ENCODE data around the gene ILF3.
A peak's percentile ranks its signal among the peaks of the same experiment; 100 is the strongest.
"Not testable (repeated sequence)": the region's sequence is repeated elsewhere in the genome, so short reads cannot be mapped to it uniquely, and the experiment has no call there.

Gene ILF3

DNA sequence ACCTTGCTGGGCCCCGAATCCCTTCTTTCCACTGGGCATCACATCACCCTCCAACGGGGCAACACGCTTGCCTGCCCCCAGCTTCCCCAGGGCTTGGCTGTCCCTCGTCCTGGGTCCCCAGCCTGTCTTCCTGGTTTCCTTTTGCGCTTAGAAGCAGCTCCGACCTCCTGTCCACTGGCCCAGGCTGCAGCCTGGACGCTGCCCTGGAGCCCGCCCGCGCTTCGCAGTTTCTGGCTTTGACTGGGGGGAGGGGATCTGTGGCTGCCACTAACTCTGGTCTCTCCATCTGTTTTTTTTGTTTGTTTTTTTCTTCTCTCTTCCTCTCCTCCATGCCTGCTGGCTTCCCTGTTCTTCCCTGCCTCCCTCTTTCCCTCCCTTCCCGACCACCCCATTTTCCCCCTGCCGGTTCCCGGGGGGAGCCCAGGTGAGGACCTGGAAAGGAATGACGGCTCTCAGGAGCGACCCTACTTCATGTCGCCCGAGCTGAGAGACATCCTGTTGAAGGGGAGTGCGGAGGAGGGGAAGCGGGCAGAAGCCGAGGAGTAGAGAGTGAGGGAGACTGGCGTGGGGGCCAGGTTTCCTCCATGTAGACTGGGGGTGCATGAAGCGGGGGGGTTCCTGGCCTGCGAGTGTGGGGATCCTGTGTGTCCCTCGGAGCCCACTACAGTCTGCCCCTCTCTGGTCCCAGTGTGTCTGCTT is 11.5 kb upstream of the ILF3 start:
- DNase-seq (ENCODE audit: low read depth), result no peak

DNA sequence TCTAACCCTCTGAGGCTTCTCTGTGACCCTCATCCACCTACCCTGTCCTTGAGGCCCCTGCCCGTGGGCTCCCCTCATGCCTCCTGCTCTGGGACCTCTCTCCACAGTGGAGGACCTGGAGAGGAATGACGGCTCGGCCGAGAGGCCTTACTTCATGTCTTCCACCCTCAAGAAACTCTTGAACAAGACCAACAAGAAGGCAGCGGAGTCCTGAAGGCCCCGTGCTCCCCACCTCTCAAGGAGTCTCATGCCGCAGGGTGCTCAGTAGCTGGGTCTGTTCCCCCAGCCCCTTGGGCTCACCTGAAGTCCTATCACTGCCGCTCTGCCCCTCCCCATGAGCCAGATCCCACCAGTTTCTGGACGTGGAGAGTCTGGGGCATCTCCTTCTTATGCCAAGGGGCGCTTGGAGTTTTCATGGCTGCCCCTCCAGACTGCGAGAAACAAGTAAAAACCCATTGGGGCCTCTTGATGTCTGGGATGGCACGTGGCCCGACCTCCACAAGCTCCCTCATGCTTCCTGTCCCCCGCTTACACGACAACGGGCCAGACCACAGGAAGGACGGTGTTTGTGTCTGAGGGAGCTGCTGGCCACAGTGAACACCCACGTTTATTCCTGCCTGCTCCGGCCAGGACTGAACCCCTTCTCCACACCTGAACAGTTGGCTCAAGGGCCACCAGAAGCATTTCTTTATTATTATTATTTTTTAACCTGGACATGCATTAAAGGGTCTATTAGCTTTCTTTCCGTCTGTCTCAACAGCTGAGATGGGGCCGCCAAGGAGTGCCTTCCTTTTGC is 10.8 kb upstream of the ILF3 start:
- DNase-seq (ENCODE audit: low read depth), result no peak

DNA sequence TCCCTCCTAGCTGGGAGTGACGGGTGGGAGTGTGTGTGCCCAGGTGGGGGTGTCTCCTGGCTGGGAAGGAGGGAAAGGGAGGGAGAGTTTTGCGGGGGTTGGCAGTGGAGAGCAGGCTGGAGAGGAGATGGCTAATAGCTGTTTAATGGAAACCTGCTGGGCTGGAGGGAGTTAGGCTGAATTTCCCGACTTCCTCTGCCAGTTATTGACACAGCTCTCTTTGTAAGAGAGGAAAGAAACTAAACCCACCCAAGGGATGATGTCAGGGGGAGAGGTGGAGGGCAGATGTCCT is 10.2 kb upstream of the ILF3 start:
- no peak for DNase-seq (ENCODE audit: low read depth)

DNA sequence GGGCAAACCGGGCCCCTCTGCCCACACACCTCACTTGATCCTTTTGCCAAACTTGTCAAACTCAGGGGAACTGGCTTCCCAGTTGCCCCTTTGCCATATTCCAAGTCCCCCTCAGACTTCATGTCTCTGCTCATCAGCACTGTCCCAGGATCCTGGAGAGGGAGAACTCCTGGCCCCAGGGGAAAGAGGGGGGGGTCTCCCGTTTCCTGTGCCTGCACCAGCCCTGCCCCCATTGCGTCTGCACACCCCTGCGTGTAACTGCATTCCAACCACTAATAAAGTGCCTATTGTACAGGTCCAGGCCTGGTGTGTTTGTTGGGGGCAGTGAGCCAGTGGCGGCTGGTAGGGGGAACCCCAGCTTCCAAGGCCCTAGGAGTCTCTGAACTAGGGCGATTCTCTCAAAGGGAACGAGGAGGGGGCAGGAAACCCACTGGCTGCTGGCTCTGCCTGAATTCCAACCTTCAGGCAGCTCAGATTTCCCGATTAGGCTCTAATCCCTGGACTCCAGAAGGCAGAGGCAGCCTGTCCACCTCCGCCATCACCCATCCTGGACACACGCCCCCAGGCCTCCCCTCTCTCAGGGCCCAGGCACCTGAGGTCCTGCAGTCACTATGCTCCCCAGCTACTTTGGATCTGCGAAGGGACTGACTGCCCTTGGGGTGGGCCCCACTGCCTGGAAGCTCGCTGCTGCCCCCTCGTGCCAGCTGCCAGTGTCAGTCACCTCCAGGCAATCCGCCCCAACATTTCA is 9.7 kb upstream of the ILF3 start:
- DNase-seq (ENCODE audit: low read depth), result peak; percentile 43

DNA sequence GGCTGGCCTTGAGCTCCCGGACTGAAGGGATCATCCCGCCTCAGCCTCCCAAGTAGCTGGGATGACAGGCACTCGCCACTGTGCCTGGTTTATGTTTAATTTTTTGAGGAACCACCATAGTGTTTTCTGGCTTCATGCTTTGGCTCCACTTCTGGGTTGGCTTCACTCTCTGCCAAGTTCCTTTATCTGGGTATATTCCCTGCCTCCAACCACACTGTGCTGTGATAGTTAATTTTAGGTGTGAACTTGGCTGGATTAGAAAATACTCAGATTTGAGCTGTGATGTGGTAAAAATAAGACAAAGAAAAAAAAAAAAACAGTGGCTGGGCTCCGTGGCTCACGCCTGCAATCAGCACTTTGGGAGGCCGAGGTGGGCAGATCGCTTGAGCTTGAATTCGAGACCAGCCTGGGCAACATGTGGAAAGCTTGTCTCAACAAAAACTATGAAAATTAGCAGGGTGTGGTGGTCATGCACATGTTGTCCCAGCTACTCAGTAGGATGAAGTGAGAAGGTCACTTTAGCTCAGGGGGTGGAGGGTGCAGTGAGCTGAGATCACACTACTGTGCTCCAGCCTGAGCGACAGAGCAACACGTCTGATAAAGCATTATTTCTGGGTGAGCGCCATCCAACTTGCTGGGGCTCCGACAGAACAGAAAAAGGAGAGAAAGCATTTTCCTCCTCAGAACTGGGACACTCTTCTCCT is 7.5 kb upstream of the ILF3 start:
- DNase-seq (ENCODE audit: low read depth), result no peak

DNA sequence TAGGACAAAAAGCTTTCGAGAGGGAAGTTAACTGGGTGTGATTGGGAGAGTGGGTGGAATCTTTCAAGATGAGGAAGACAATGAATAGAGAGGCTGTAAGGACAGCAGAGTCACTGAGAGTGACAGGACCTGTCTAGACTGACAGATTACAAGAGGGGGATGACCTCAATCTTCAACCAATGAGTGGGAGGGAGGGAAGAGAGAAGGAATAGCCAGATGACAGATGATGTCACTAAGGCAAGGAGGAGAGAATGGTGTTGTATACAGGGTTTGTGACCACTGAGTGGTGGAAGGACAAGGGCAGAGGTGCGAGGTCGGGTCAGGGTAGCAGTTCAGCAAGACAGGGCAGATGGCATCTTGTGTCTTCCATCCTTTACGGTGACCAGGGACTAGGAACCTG is 5.8 kb upstream of the ILF3 start:
- DNase-seq (ENCODE audit: low read depth), result no peak

DNA sequence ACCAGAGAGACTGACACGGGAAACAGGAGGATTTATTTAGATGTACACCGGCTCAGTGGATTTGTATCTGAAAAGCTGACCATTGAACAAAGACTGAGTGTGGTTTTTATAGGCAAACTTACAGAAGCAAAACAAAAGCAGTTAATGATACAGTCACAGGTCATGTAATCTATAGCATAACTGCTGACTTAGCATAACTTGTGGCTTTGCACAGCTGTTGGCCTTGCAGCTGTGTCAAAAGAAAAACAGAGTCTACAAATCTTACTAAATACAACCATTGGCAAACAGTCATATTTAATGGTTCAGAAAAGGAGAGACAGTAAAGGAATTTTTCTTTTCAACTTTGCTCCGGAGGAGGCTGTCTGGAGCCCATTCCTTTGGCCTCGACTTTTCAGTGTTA is 2.3 kb upstream of the ILF3 start:
- no peak for DNase-seq (ENCODE audit: low read depth)

DNA sequence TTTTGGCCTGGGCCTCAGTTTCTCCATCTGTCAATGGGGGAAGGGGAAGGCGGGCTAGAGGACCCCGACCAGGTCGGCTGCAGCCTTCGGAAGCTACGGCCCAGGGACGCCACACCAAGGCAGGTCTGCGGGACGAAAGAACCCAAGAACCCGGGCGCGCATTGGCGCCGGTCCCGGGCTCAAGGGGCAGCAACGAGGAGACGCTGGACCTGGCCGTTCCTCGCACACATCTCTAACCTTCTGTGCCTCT is 739 bp upstream of the ILF3 start:
- DNase-seq (ENCODE audit: low read depth), result no peak

DNA sequence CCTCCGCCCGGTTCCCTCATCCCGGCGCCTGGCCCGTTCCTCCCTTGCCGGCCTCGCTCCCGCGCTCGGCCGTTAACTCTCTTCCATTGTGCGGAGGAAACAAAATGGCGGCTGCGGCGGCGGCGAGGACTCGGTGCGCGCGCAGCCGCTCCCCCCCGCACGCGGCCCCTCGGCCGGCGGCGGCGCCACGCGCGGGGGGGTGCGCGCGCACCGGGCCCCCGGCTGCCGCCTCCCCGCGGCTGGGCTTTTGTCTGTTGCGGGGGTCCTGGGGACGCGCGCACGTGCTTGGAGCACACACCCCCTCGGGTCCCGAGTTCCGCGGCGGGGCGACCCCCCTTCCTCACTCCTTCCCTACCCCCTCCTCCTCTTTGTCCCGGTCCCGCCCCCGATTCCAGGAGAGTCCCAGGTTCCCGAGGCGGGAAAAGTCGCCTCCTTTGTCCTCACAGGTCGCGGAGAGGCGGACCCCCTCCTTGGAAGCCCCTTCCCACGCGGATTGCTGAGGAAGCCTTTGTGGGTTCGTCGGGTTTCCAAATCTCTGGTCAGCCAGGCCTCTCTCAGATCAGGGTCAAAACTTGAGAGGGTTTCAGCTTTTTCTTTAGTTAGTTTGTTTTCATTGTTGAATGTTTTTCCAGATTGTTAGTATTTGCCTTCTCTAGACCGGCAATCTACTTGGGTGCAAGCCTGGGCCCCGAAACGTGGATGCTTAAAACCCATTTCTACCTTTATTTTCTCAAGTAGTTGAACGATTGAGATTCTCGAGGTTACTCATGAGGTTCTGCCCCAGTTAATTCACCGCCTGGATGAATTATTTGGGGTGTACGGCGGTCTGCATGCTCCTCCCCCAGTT is 687 bp downstream of the ILF3 start:
- DNase-seq (ENCODE audit: low read depth), result no peak

DNA sequence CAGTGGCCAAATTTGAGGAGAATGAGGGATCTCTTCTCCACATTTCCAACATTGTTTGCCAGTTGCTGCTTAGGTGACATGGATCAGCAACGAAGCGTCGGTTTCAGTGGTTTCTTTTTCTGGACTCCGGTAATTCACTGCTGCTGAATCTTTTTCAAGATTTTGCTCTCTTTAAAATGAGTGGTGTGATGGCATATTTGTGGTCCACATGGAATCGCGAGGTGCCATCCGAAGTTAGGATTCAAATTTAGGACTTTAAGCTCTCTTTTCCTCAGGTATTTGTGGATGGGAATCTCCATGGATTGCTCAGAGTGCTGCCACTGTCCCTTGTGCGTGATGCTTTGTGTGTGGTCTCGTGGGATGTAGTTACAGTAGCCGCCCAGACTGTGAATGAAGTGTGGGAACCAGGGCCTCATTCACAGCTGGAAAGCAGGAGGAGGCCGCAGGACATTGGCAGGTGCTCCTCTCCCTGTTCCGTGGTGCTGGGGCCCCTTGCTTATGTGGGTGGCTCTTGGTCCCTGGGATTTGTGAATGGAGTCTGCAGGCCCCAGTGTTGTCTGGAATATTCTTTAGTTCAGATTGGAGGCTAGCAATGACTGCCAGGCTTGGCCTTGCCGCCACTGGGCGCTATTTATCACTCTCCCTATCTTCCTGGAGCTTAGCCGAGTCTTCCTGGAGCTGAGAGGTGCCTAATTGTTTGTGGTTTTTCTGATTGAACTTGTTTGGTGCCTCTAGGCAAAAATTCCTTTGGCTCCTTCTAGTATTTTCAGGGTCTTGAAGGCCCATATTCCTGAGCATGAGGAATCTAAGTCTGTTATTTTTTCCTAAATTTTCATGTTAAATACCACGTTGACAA is 1.5 kb downstream of the ILF3 start:
- DNase-seq (ENCODE audit: low read depth), result no peak

DNA sequence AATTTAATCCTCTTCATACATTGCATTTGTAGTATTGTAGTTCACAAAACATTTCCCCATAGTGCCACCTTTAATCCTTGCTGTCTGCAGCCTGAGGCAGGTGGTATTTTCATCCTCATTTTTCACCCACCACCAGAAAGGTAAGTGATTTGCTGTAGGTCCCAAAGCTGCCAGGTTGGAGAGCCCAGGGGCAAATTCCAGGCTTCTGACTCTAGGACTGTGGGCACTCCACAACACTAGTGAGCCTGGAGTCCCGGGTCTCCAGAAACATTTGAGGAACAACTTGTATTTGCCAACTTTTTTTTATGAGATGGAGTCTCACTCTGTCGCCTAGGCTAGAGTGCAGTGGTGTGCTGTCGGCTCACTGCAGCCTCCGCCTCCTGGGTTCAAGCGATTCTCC is 6.2 kb downstream of the ILF3 start:
- DNase-seq (ENCODE audit: low read depth), result no peak

DNA sequence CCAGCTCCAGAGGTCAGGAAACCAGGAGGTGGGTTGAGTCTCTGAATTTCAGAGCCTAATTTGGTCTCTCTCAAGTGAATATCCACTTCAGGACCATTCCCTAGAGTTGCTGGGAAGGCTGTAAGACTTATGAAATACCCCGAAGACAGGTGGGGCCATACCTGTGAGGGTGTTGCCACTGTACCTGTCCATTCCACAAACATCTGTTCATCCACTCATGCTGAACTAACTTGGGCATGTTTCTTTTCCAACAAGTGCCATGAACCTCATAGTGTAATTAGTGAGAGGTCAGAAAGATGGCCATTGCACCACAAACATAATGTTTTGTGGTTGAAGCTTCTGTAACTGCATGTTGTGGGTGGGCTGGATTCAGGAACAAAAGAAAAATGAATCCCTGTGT is 7.8 kb downstream of the ILF3 start:
- DNase-seq (ENCODE audit: low read depth), result no peak

DNA sequence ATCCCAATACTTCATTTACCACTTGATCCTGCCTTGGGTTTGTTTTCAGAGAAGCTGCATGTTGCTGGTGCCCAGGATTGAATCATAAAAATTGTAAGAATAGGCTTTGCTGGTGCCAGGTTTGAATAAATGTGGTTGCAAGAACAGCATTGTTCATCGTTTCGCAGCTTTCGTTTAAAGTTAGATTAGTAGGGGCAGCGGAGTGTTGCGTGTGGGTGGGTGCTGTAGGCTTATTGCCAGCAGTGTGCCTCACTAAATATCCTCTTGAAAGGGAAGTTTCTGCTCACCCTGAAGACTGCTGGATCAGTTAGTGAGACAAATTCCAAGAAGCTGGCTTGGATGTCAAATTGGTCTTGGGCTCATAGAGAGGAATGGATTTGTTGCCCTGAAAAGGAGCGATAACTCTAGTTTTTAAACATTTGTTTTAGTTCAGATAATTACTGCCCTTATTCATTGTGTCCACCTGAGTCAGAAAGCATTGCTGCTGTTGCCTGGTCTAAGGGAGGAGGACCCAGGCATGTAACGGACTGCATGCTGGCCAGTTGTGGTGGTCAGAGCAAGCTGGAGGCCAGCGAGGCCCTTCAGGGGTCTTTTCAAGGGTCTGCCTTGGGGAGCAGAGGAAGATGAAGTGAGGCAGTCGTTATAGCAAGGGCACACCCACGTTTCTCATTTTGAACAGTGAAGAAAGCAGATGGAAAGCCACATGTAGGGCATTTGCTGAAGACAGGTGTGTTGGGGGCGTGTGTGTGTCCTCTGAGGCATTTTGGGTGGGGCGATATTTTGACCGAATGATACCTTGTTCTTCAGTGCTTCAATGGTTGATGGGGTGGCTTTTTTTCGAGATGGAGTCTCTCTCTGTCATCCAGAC is 8.5 kb downstream of the ILF3 start:
- DNase-seq (ENCODE audit: low read depth), result no peak

DNA sequence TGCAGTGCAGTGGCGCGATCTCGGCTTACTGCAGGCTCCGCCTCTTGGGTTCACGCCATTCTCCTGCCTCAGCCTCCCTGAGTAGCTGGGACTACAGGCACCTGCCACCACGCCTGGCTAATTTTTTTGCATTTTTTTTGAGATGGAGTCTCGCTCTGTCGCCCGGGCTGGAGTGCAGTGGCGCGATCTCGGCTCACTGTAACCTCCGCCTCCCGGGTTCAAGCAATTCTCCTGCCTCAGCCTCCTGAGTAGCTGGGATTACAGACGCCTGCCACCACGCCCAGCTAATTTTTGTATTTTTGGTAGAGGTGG is 9.1 kb downstream of the ILF3 start:
- DNase-seq (ENCODE audit: low read depth), result not testable (repeated sequence)

DNA sequence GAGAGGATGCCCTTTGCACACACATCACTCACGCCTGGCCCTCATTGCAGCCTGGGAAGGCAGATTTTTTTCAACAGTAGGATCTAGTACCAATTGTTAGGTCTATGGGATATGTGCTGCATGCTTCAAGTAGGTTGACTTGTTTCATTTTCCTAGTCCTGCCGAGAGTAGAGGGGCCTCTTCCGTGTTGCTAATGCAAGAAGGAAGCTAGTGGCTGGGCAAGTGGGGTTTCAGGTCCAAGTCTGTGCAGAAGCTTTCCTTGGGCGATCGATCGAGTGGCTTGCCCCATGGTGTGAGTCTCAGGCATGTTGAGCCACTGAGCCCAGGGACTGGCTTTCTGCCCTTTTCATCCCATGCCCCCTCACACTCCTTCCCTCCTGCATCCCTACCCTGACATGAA is 13.7 kb downstream of the ILF3 start:
- DNase-seq (ENCODE audit: low read depth), result no peak

DNA sequence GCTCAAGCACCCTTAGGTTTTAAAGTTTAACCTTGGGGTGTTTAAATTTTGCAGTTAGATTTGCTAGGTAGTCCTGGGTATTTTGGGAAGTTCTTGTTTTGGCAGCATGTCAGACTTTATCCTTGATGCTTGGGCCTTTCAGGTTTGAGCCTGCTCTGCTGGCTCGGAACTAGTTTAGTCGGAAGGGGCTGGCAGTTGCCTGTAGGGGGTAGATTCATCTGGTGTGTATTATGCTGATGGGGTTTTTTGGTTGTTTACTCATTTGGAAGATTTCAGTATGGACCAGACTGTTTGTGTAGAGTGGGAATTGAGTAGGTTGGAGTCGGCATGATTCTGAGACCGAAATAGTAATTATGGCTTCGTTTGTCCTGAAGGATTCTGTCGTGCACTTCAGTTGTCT is 15.1 kb downstream of the ILF3 start:
- DNase-seq (ENCODE audit: low read depth), result no peak

DNA sequence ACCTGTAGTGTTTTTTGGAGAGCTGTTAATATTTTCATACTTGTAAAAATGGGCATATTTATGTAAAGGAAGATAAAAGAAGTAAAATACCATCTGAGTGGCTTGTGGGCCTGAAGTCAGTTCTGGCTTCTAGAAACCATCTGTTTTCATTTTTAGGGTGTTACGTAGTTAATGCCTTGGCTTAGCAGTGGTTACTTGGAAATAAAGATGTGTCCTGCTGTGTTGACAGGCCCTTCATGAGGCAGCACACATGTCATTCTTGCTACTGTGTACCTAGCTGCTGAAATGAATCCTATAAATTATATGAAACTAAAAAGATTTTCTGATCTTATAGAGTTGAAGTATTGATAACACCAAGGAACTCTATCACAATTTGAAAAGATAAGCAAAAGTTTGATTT is 16.0 kb downstream of the ILF3 start:
- DNase-seq (ENCODE audit: low read depth), result no peak

DNA sequence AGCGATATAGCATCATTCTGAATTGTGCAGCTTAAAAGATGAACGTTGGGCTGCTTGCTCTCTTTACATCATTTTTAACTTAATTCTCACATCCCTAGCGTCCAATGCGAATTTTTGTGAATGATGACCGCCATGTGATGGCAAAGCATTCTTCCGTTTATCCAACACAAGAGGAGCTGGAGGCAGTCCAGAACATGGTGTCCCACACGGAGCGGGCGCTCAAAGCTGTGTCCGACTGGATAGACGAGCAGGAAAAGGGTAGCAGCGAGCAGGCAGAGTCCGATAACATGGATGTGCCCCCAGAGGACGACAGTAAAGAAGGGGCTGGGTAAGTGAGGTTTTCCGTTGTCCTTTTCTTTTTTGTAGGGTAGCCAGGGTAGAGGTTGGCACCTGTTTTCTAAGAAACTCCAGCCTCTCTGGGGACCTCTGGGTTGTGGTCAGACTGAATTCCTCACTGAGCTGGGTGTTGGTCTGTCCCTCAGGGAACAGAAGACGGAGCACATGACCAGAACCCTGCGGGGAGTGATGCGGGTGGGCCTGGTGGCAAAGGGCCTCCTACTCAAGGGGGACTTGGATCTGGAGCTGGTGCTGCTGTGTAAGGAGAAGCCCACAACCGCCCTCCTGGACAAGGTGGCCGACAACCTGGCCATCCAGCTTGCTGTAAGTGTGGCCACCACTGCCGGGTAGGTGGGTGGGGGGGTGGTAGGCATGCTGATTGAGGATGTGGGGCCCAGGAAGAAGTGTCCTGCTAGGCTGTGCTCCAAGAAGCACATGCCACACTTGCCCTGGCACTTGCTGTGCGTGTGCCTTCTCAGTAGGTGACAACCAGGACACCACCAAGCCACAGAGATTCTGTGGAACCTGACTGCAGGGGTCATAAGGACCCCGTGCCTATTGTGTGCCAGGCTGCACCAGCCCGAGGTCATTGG is 17.0 kb downstream of the ILF3 start:
- no peak for DNase-seq (ENCODE audit: low read depth)

DNA sequence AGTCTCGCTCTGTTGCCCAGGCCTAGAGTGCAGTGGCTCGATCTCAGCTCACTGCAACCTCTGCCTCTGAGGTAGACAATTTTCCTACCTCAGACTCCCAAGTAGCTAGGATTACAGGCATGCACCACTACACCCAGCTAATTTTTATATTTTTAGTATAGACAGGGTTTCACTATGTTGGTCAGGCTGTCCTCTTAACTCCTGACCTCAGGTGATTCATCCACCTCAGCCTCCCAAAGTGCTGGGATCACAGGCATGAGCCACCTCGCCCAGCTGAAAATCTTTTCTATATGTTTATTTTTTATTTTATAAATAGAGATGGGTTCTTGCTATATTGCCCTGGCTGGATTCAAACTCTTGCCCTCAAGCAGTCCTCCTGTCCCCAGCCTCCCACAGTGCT is 17.8 kb downstream of the ILF3 start:
- DNase-seq (ENCODE audit: low read depth), result not testable (repeated sequence)
